ENCODE results near the gene GPD2.
A peak's percentile ranks its signal among the peaks of the same experiment; 100 is the strongest.

GPD2 gene

GRCh38 chr2:156443089-156443488 lies 6.9 kb downstream of the GPD2 start:
- no peak overlapping the region for H3K4me2 ChIP-seq
- peaks cover 0 to 5% (median 0%) of the 10 kb centered on the region in 11 experiments; a peak in 3 of 22 replicates for H4K20me1 ChIP-seq
- H3K27ac ChIP-seq: no peak overlapping the region
- H3K27me3 ChIP-seq: no peaks in the 10 kb centered on the region
- no peak overlapping the region for H3K4me3 ChIP-seq
- no peak for TF ChIP-seq Cebpa-rat (IDR thresholded peaks at IDR 0.05)
- peaks cover 0 to 15% (median 6%) of the 10 kb centered on the region in 11 experiments; a peak in 7 of 22 replicates for H3K9me3 ChIP-seq (replicated peaks in 1 of 11)
- peaks cover 0 to 11% (median 3%) of the 10 kb centered on the region in 11 experiments; a peak in 7 of 22 replicates for H3K36me3 ChIP-seq
- H3K9ac ChIP-seq: no peak overlapping the region
- peaks cover 18 to 24% (median 21%) of the 10 kb centered on the region in 10 experiments for H3K4me1 ChIP-seq

GRCh38 chr2:156445296-156446220 lies 9.4 kb downstream of the GPD2 start:
- no peak for TF ChIP-seq Cebpa-rat (IDR thresholded peaks at IDR 0.05)
- peak overlapping the region; percentile 25 to 57 (median 47); a peak in 19 of 22 replicates for H3K4me2 ChIP-seq
- H3K4me1 ChIP-seq: peaks cover 11 to 20% (median 16%) of the 10 kb centered on the region in 10 experiments; a peak in 19 of 20 replicates
- H3K4me3 ChIP-seq: no peak overlapping the region
- no peak overlapping the region for H3K9ac ChIP-seq
- H4K20me1 ChIP-seq: peaks cover 0 to 5% (median 0%) of the 10 kb centered on the region in 11 experiments; a peak in 3 of 22 replicates
- H3K36me3 ChIP-seq: peaks cover 0 to 19% (median 6%) of the 10 kb centered on the region in 11 experiments; a peak in 7 of 22 replicates
- no peaks in the 10 kb centered on the region for H3K27me3 ChIP-seq
- peak overlapping the region in 7 of 11 experiments; percentile 10 to 57 (median 39); a peak in 10 of 22 replicates for H3K27ac ChIP-seq
- peaks cover 0 to 37% (median 16%) of the 10 kb centered on the region in 11 experiments; a peak in 16 of 22 replicates for H3K9me3 ChIP-seq (replicated peaks in 1 of 11)

GRCh38 chr2:156447761-156448160 lies 11.6 kb downstream of the GPD2 start:
- H3K36me3 ChIP-seq: peaks cover 0 to 13% (median 0%) of the 10 kb centered on the region in 11 experiments; a peak in 4 of 22 replicates

GRCh38 chr2:156448766-156449165 lies 12.6 kb downstream of the GPD2 start:
- Histone ChIP-seq H4K20me1 (peaks cover 0 to 5% (median 0%) of the 10 kb centered on the region in 11 experiments; a peak in 2 of 22 replicates), H3K27ac (no peak overlapping the region), H3K27me3 (no peaks in the 10 kb centered on the region), H3K36me3 (peaks cover 0 to 18% (median 0%) of the 10 kb centered on the region in 11 experiments; a peak in 4 of 22 replicates), H3K4me3 (no peak overlapping the region), H3K9me3 (replicated peaks in 1 of 11) (peaks cover 14 to 56% (median 41%) of the 10 kb centered on the region in 11 experiments; a peak in 21 of 22 replicates), H3K4me2 (no peak overlapping the region), H3K4me1 (peaks cover 11 to 17% (median 16%) of the 10 kb centered on the region in 10 experiments; a peak in 19 of 20 replicates), H3K9ac (no peak overlapping the region)
- no peak for TF ChIP-seq Cebpa-rat (IDR thresholded peaks at IDR 0.05)

More at GRCh38 chr2:156447761-156448160, 11.6 kb downstream of the GPD2 start:
- peaks cover 11 to 17% (median 16%) of the 10 kb centered on the region in 10 experiments; a peak in 19 of 20 replicates for H3K4me1 ChIP-seq
- no peaks in the 10 kb centered on the region for H3K27me3 ChIP-seq
- peaks cover 10 to 51% (median 31%) of the 10 kb centered on the region in 11 experiments; a peak in 21 of 22 replicates for H3K9me3 ChIP-seq (replicated peaks in 1 of 11)
- H4K20me1 ChIP-seq: peaks cover 0 to 5% (median 0%) of the 10 kb centered on the region in 11 experiments; a peak in 3 of 22 replicates
- H3K4me2 ChIP-seq: no peak overlapping the region
- no peak for TF ChIP-seq Cebpa-rat (IDR thresholded peaks at IDR 0.05)
- no peak overlapping the region for H3K9ac ChIP-seq
- H3K4me3 ChIP-seq: no peak overlapping the region
- no peak overlapping the region for H3K27ac ChIP-seq

- Histone ChIP-seq H3K9me3 (replicated peaks in 1 of 11) (peaks cover 16 to 59% (median 45%) of the 10 kb centered on the region in 11 experiments; a peak in 21 of 22 replicates), H4K20me1 (peaks cover 6 to 30% (median 18%) of the 10 kb centered on the region in 11 experiments; a peak in 15 of 22 replicates), H3K27ac (no peak overlapping the region), H3K36me3 (peaks cover 0 to 18% (median 0%) of the 10 kb centered on the region in 11 experiments; a peak in 2 of 22 replicates), H3K9ac (no peak overlapping the region), H3K4me1 (peaks cover 8 to 27% (median 10%) of the 10 kb centered on the region in 10 experiments; a peak in 19 of 20 replicates), H3K4me2 (no peak overlapping the region), H3K4me3 (no peak overlapping the region), H3K27me3 (no peaks in the 10 kb centered on the region)
- no peak for TF ChIP-seq Cebpa-rat (IDR thresholded peaks at IDR 0.05)
Measured at GRCh38 chr2:156452971-156453370, 16.8 kb downstream of the GPD2 start.

- H3K9me3 ChIP-seq (replicated peaks in 1 of 11): peaks cover 15 to 41% (median 29%) of the 10 kb centered on the region in 11 experiments; a peak in 20 of 22 replicates
- peaks cover 9 to 45% (median 24%) of the 10 kb centered on the region in 11 experiments; a peak in 15 of 22 replicates for H4K20me1 ChIP-seq
- no peak overlapping the region for H3K27ac ChIP-seq
- peaks cover 8 to 30% (median 12%) of the 10 kb centered on the region in 10 experiments; a peak in 19 of 20 replicates for H3K4me1 ChIP-seq
- H3K9ac ChIP-seq: no peak overlapping the region
- 0 out of 22 replicates have a peak overlapping the region, but pooled peaks of 2 of the 11 experiments have one; percentile 29 to 46 for H3K4me2 ChIP-seq
- H3K4me3 ChIP-seq: no peak overlapping the region
- no peak for TF ChIP-seq Cebpa-rat (IDR thresholded peaks at IDR 0.05)
- no peaks in the 10 kb centered on the region for H3K27me3 ChIP-seq
- H3K36me3 ChIP-seq: 0 out of 22 replicates have a peak, but pooled peaks cover 0 to 12% (median 0%) of the 10 kb centered on the region in 11 experiments
Measured at GRCh38 chr2:156455361-156455975, 19.3 kb downstream of the GPD2 start.

GRCh38 chr2:156456616-156457015 lies 20.4 kb downstream of the GPD2 start:
- H3K27me3 ChIP-seq: no peaks in the 10 kb centered on the region
- no peak overlapping the region for H3K27ac ChIP-seq
- H3K36me3 ChIP-seq: peaks cover 0 to 12% (median 0%) of the 10 kb centered on the region in 11 experiments; a peak in 1 of 22 replicates
- H3K4me1 ChIP-seq: peaks cover 8 to 30% (median 12%) of the 10 kb centered on the region in 10 experiments; a peak in 19 of 20 replicates
- H3K9ac ChIP-seq: no peak overlapping the region
- H3K4me2 ChIP-seq: peak overlapping the region in 10 of 11 experiments; percentile 16 to 60 (median 38); a peak in 18 of 22 replicates
- peaks cover 9 to 54% (median 24%) of the 10 kb centered on the region in 11 experiments; a peak in 15 of 22 replicates for H4K20me1 ChIP-seq
- no peak overlapping the region for H3K4me3 ChIP-seq
- no peak for TF ChIP-seq Cebpa-rat (IDR thresholded peaks at IDR 0.05)
- H3K9me3 ChIP-seq (replicated peaks in 1 of 11): peaks cover 15 to 37% (median 29%) of the 10 kb centered on the region in 11 experiments; a peak in 20 of 22 replicates
